Suprapubic skin (tissue), 4 donors: ENCODE data around the gene SLC15A4.

Source experiments
- CTCF ChIP-seq, 2 donors: fragments of 200-600 bp in 1 of 2; fragments of 450-650 bp in 1 of 2; sonication (generic) in 1 of 2; IDR thresholded peaks; one replicate each; pipeline ENCODE4 v1.5.1; 2016 to 2019; ENCODE audit warnings: antibody characterized with exemption in 2 of 2, mild to moderate bottlenecking in 1 of 2, moderate library complexity in 1 of 2
- POLR2A ChIP-seq, 2 donors: fragments of 450-650 bp; IDR thresholded peaks; one replicate each; pipeline ENCODE4 v1.6.1; 2017; ENCODE audit warnings: antibody characterized with exemption in 2 of 2, mild to moderate bottlenecking in 2 of 2, moderate library complexity in 2 of 2
- POLR2AphosphoS5 ChIP-seq, 3 donors: sonication (generic); formaldehyde crosslinking; IDR thresholded peaks; one replicate each; pipeline ENCODE4 v1.6.1; 2017; ENCODE audit warnings: antibody characterized with exemption in 3 of 3

GRCh38 chr12:128807161-128807724 is 16.5 kb downstream of the SLC15A4 start:
- TF ChIP-seq CTCF (IDR thresholded peaks at IDR 0.05) (no peak), POLR2A (IDR thresholded peaks at IDR 0.05) (no peak), POLR2AphosphoS5 (IDR thresholded peaks at IDR 0.05) (no peak)
